ENCODE measurements around the gene PGC.

The PGC gene

GRCh38 chr6:41717392-41717736 lies 29.8 kb downstream of the PGC start:
- Histone ChIP-seq H3K27me3 (no peaks in the 10 kb centered on the region), H3K4me1 (peaks cover 0 to 62% (median 52%) of the 10 kb centered on the region in 4 donors), H3K36me3 (no peaks in the 10 kb centered on the region), H3K9me3 (no peaks in the 10 kb centered on the region), H3K4me3 (no peak overlapping the region), H3K27ac (no peak overlapping the region)
- DNase-seq: no peak
- intact Hi-C loops (cut with DNase I; ENCODE audit: low total_unique reads): no loop called here
- TF ChIP-seq, protein P1, sequence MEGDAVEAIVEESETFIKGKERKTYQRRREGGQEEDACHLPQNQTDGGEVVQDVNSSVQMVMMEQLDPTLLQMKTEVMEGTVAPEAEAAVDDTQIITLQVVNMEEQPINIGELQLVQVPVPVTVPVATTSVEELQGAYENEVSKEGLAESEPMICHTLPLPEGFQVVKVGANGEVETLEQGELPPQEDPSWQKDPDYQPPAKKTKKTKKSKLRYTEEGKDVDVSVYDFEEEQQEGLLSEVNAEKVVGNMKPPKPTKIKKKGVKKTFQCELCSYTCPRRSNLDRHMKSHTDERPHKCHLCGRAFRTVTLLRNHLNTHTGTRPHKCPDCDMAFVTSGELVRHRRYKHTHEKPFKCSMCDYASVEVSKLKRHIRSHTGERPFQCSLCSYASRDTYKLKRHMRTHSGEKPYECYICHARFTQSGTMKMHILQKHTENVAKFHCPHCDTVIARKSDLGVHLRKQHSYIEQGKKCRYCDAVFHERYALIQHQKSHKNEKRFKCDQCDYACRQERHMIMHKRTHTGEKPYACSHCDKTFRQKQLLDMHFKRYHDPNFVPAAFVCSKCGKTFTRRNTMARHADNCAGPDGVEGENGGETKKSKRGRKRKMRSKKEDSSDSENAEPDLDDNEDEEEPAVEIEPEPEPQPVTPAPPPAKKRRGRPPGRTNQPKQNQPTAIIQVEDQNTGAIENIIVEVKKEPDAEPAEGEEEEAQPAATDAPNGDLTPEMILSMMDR (IDR thresholded peaks at IDR 0.05): no peak

DNA sequence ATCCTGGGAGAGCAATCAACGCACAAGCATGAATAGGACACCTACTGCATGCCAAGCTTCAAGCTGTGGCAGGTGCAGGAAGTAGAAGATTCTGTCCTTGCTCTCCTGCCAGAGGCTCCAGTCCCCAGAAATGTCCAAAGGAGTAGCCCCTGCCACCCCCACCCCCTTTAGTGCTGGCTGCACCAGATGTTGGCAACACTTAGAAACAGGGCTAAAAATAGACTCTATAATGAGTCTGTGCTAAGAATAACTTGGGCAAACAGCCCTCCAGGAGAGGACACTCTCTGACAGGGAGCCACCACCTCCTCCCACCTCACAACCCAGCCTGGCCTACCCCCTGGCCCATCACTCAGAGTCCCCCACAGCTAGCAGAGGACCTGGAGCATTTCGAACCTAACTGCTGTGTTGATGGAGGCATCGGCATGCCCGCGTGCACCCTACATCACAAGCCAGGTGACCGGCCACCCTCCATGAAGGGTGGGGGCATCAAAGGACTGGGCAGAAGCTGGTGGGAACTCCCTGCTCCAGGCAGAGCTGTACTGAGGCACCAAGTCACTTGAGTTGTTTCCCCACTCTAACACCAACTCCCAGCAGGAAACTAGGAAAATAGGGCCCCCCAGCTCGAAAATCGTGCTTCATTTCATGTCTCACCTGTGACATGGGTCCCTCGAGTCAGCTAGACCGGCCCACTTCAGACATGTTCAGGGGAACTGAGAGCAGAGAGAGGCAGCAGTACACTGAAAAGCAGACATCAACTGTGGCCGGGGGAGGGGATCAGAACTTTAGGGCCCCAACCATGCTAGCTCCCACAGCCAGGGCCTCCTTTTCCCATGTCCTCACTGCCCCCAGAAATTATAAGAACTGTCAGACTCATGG lies 30.4 kb downstream of the PGC start:
- H3K4me1 ChIP-seq: peaks cover 0 to 68% (median 57%) of the 10 kb centered on the region in 4 donors
- peak overlapping the region; percentile 5 to 38 for H3K27ac ChIP-seq
- no peaks in the 10 kb centered on the region for H3K27me3 ChIP-seq
- no peak for DNase-seq
- no peaks in the 10 kb centered on the region for H3K9me3 ChIP-seq
- intact Hi-C loops (cut with DNase I; ENCODE audit: low total_unique reads): no loop called here
- H3K4me3 ChIP-seq: no peak overlapping the region
- H3K36me3 ChIP-seq: no peaks in the 10 kb centered on the region
- TF ChIP-seq, protein P1 (IDR thresholded peaks at IDR 0.05): no peak

DNA sequence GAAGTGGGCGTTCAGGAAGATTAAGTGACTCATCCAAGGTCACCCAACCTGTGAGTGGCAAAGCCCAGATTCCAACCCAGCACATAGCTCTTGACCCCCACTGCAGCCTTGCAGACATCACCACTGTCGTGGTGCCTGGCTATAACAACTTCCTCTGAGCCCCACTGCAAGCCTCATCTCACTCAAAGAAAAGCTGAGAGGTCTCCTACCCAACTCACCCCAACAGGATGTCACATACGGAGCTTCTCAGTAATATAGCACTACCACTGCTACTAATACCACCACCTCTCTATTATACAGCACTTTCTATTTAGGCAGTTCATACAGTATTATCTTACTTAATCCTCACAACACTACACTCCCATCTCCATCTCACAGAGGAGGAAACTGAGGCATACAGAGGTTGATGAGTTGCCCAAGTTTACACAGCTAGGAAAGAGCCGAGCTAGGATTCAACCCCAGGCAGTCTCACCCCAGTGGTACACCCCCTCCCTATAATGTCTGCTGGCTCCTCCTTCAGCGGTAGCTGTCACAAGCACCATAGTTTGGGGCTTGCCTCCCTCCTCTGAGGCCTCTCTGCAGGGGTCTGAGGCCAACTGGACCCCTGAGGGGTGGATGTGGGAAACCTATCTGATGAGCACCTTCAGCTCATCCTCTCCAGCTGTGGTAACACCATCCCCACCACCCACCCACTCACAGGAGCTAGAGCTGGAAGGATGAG lies 31.2 kb downstream of the PGC start:
- Histone ChIP-seq H3K36me3 (no peaks in the 10 kb centered on the region), H3K27me3 (no peaks in the 10 kb centered on the region), H3K9me3 (no peaks in the 10 kb centered on the region), H3K27ac (peak overlapping the region in 1 of 2 donors; percentile 5), H3K4me3 (no peak overlapping the region), H3K4me1 (peaks cover 0 to 76% (median 65%) of the 10 kb centered on the region in 4 donors)
- intact Hi-C loops (cut with DNase I; ENCODE audit: low total_unique reads): no loop called here
- DNase-seq: no peak
- TF ChIP-seq, protein P1 (IDR thresholded peaks at IDR 0.05): no peak

DNA sequence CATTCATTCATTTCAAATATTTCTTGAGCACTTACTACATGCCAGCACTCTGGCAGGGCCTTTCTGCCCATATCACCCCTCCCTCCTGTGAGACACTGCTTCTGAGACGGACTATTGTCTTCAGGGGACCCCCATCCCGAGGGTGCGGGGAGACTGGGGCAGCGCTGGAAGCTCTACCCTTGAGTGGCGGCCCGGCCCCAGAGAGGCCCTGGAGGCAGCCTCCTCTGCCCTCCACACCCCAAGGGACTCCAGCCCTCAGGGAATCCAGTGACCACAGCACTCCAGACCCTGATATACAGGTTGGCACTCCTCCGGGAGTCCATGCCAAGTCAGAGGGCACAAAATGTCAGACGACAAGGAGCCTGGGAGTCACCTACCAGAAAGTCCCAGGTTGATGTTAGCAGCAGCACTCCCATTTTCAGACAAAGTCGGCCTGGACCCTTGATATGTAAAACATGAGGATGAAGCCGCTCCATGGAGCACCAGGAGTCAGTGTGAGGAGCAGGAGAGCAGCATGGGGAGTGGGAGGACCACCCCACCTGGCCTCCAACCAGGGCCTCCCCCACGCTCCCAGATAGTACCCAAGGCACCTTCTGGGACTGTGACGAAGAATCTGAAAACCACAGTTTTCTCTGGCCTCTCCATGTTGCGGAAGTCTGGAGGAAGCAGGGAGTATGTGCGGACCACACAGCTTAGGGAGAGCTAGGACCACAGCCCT lies 32.5 kb downstream of the PGC start:
- Histone ChIP-seq H3K27ac (peak overlapping the region; percentile 15 to 89), H3K4me1 (peaks cover 0 to 78% (median 66%) of the 10 kb centered on the region in 4 donors), H3K36me3 (no peaks in the 10 kb centered on the region), H3K4me3 (no peak overlapping the region), H3K27me3 (no peaks in the 10 kb centered on the region), H3K9me3 (no peaks in the 10 kb centered on the region)
- DNase-seq: no peak
- TF ChIP-seq, protein P1 (IDR thresholded peaks at IDR 0.05): no peak
- intact Hi-C loops (cut with DNase I; ENCODE audit: low total_unique reads): no loop called here

DNA sequence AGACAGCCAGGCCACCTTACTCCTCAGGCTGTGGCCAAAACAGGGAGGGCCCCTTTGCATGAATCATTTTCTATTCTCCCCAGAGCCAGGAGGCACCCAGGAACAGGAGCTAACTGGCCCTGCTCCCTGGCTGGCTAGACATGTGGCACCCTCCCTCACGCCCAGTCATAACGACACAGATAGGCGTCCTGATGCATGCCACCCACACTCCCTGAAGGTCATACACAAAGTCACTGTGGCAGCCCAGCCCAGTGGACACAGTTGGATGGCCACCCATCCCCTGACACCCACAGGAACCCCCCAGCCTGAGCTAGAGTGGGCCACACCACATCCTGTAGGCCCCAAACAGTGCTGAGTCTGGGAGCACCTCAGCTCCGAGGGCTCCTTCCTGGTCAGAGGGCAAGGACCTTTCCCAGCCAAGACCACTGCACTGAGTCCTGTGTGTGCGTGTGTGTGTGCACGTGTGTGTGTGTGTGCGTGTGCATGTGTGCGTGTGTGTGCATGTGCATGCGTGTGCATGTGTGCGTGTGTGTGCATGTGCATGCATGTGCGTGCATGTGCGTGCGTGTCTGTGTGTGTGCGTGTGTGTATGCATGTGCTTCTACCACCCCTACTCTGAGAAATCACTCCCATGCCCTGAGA lies 33.4 kb downstream of the PGC start:
- H3K9me3 ChIP-seq: no peaks in the 10 kb centered on the region
- TF ChIP-seq, protein P1 (IDR thresholded peaks at IDR 0.05): no peak
- peak in 1 of 2 donors; percentile 77 for DNase-seq
- H3K27ac ChIP-seq: peak overlapping the region; percentile 74 to 89
- intact Hi-C loops (cut with DNase I; ENCODE audit: low total_unique reads): no loop called here
- H3K27me3 ChIP-seq: no peaks in the 10 kb centered on the region
- peaks cover 0 to 74% (median 62%) of the 10 kb centered on the region in 4 donors for H3K4me1 ChIP-seq
- no peaks in the 10 kb centered on the region for H3K36me3 ChIP-seq
- H3K4me3 ChIP-seq: no peak overlapping the region
